ENCODE data around the gene KY.

KY gene

DNA sequence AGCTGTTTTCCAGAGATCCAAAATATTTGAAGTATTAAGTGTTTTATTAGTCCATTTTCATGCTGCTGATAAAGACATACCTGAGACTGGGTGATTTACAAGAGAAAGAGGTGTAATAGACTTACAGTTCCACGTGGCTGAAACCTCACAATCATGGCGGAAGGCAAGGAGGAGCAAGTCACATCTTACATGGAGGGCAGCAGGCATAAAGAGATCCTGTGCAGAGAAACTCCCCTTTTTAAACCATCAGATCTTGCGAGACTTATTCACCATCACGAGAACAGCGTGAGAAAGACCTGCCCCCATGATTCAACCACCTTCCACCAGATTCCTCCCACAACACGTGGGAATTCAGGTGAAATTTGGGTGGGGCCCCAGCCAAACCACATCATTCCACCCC lies 82.0 kb downstream of the KY start:
- Histone ChIP-seq H3K4me3 (ENCODE audit: low read depth, low read length) (no peak overlapping the region), H3K36me3 (replicated peaks) (no peaks in the 10 kb centered on the region), H3K27me3 (replicated peaks) (no peaks in the 10 kb centered on the region), H3K27ac (no peak overlapping the region)
- DNase-seq = no peak
- TF ChIP-seq, protein P1, sequence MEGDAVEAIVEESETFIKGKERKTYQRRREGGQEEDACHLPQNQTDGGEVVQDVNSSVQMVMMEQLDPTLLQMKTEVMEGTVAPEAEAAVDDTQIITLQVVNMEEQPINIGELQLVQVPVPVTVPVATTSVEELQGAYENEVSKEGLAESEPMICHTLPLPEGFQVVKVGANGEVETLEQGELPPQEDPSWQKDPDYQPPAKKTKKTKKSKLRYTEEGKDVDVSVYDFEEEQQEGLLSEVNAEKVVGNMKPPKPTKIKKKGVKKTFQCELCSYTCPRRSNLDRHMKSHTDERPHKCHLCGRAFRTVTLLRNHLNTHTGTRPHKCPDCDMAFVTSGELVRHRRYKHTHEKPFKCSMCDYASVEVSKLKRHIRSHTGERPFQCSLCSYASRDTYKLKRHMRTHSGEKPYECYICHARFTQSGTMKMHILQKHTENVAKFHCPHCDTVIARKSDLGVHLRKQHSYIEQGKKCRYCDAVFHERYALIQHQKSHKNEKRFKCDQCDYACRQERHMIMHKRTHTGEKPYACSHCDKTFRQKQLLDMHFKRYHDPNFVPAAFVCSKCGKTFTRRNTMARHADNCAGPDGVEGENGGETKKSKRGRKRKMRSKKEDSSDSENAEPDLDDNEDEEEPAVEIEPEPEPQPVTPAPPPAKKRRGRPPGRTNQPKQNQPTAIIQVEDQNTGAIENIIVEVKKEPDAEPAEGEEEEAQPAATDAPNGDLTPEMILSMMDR (IDR thresholded peaks at IDR 0.05; ENCODE audit: low read depth, low read length, missing control alignments) = no peak
- in situ Hi-C loops (cut with HindIII; ENCODE audit: low pct_ligation_motif_present, low sequenced_read_pairs) = no loop called here

GRCh38 chr3:134567605-134568004 lies 83.2 kb downstream of the KY start:
- in situ Hi-C loops (cut with HindIII; ENCODE audit: low pct_ligation_motif_present, low sequenced_read_pairs) = no loop called here
- H3K4me3 ChIP-seq (ENCODE audit: low read depth, low read length) = no peak overlapping the region
- no peak overlapping the region for H3K27ac ChIP-seq
- no peak for DNase-seq
- no peaks in the 10 kb centered on the region for H3K27me3 ChIP-seq (replicated peaks)
- no peaks in the 10 kb centered on the region for H3K36me3 ChIP-seq (replicated peaks)
- TF ChIP-seq, protein P1 (IDR thresholded peaks at IDR 0.05; ENCODE audit: low read depth, low read length, missing control alignments) = no peak

DNA sequence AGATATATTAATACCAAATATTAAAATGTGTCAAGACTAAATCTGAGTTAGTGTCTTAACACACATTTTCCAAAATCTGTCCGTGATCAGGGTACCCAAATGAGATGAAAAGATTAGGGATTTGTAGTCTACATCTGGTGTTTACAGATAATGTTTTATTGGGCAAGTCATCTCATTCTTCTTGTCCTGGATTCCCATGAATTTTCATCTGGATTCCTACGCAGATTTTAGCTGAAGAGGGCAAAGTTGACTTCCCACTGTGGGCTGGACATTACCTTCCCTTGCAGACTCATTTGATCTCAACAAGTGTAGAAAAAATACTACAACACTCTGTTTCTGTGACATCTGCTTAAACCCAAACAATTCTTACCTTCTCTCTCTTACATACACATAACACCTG lies 85.8 kb downstream of the KY start:
- Histone ChIP-seq H3K27me3 (replicated peaks) (no peaks in the 10 kb centered on the region), H3K4me3 (ENCODE audit: low read depth, low read length) (no peak overlapping the region), H3K27ac (no peak overlapping the region), H3K36me3 (replicated peaks) (no peaks in the 10 kb centered on the region)
- DNase-seq = no peak
- TF ChIP-seq, protein P1 (IDR thresholded peaks at IDR 0.05; ENCODE audit: low read depth, low read length, missing control alignments) = no peak
- in situ Hi-C loops (cut with HindIII; ENCODE audit: low pct_ligation_motif_present, low sequenced_read_pairs) = no loop called here

- in situ Hi-C loops (cut with HindIII; ENCODE audit: low pct_ligation_motif_present, low sequenced_read_pairs) = no loop called here
- Histone ChIP-seq H3K4me3 (ENCODE audit: low read depth, low read length) (no peak overlapping the region), H3K27me3 (replicated peaks) (no peaks in the 10 kb centered on the region), H3K36me3 (replicated peaks) (no peaks in the 10 kb centered on the region), H3K27ac (no peak overlapping the region)
- no peak for DNase-seq
- TF ChIP-seq, protein P1 (IDR thresholded peaks at IDR 0.05; ENCODE audit: low read depth, low read length, missing control alignments) = no peak
Observed at GRCh38 chr3:134563601-134564000, 87.2 kb downstream of the KY start.

DNA sequence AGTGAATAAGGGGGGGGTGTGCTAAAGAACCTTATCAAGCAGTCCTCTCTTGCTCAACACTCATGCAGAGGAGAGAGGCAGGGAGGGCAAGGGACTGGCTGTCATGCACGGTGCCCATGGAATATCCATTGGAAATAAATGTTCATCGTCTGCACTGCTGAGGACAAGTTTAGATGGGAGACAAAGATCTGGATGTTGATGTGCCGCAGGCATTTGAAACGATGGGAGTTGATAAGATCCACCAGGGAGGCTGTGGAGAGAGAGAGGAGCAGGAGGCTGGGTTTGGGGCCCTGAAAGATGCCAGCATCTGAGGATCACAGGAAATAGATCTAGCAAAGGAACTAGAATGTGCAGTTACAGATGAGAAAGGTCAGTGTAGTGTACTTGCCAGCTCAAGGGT lies 88.8 kb downstream of the KY start:
- Histone ChIP-seq H3K4me3 (ENCODE audit: low read depth, low read length) (no peak overlapping the region), H3K36me3 (replicated peaks) (no peaks in the 10 kb centered on the region), H3K27ac (no peak overlapping the region), H3K27me3 (replicated peaks) (no peaks in the 10 kb centered on the region)
- TF ChIP-seq, protein P1 (IDR thresholded peaks at IDR 0.05; ENCODE audit: low read depth, low read length, missing control alignments) = no peak
- in situ Hi-C loops (cut with HindIII; ENCODE audit: low pct_ligation_motif_present, low sequenced_read_pairs) = no loop called here
- DNase-seq = no peak

DNA sequence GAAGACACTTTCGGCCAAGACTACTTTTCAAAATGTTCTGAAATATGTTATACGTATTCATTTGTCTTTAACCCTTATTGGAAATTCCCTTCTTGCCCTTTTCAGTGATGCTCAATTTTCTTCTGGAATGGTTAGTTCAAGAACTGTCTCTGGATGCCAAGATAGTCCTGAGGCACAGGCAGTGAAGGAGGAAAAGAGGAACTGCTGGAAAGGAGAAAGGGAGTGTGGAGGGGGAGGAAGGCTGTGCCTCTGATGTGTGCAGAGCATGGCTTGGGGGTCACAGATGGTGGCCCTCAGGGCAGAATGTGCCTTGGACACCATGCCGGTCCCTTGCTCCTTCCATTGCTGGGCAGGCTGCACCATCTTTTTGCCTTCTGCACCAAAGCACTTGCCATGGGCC lies 91.2 kb downstream of the KY start:
- H3K4me3 ChIP-seq (ENCODE audit: low read depth, low read length) = no peak overlapping the region
- TF ChIP-seq, protein P1 (IDR thresholded peaks at IDR 0.05; ENCODE audit: low read depth, low read length, missing control alignments) = no peak
- DNase-seq = no peak
- no peaks in the 10 kb centered on the region for H3K36me3 ChIP-seq (replicated peaks)
- H3K27me3 ChIP-seq (replicated peaks) = no peaks in the 10 kb centered on the region
- in situ Hi-C loops (cut with HindIII; ENCODE audit: low pct_ligation_motif_present, low sequenced_read_pairs) = no loop called here
- no peak overlapping the region for H3K27ac ChIP-seq

All from brain microvascular endothelial cell (primary cell).